HG03521 (cell line): ENCODE data around the gene IL17C.
"Not testable (repeated sequence)": the region's sequence is repeated elsewhere in the genome, so short reads cannot be mapped to it uniquely, and the experiment has no call there.

Experiments used
- ATAC-seq: cut with Tn5 transposase; IDR thresholded peaks from one replicate; pipeline ENCODE4 v1.9.1; 2021; ENCODE audit warnings: mild to moderate bottlenecking, moderate library complexity; ENCODE audit not compliant: unreplicated experiment

The IL17C gene

GRCh38 chr16:88657371-88657770 is 19.0 kb downstream of the IL17C start:
- ATAC-seq: no peak

GRCh38 chr16:88658714-88659113 is 20.3 kb downstream of the IL17C start:
- no peak for ATAC-seq

GRCh38 chr16:88659160-88659559 is 20.8 kb downstream of the IL17C start:
- no peak for ATAC-seq

- no peak for ATAC-seq
Observed at GRCh38 chr16:88661468-88661867, 23.1 kb downstream of the IL17C start.

- peak; percentile 8 for ATAC-seq
Observed at GRCh38 chr16:88662222-88662842, 24.0 kb downstream of the IL17C start.

- ATAC-seq: peak; percentile 96
Observed at GRCh38 chr16:88662843-88663606, 24.7 kb downstream of the IL17C start, which contains the start of gene MVD. Gene MVD (minus strand): TSS chr16:88663091. CDS start chr16:88663080, 11 bp downstream.

GRCh38 chr16:88665148-88665547 is 26.8 kb downstream of the IL17C start:
- ATAC-seq: no peak

GRCh38 chr16:88665570-88665969 is 27.2 kb downstream of the IL17C start:
- no peak for ATAC-seq

GRCh38 chr16:88667461-88667860 is 29.1 kb downstream of the IL17C start:
- ATAC-seq: no peak

GRCh38 chr16:88669493-88669892 is 31.1 kb downstream of the IL17C start:
- ATAC-seq: not testable (repeated sequence)

GRCh38 chr16:88669980-88670379 is 31.6 kb downstream of the IL17C start:
- no peak for ATAC-seq

- no peak for ATAC-seq
Observed at GRCh38 chr16:88671806-88672205, 33.4 kb downstream of the IL17C start.

GRCh38 chr16:88672776-88673175 is 34.4 kb downstream of the IL17C start:
- ATAC-seq: no peak

GRCh38 chr16:88673716-88674379 is 35.5 kb downstream of the IL17C start:
- no peak for ATAC-seq

GRCh38 chr16:88676502-88677242 is 38.3 kb downstream of the IL17C start:
- no peak for ATAC-seq

- ATAC-seq: no peak
Observed at GRCh38 chr16:88677721-88678120, 39.3 kb downstream of the IL17C start.

GRCh38 chr16:88678224-88678979 is 40.0 kb downstream of the IL17C start:
- no peak for ATAC-seq

- ATAC-seq: no peak
Observed at GRCh38 chr16:88680554-88681083, 42.2 kb downstream of the IL17C start.

- ATAC-seq: no peak
Observed at GRCh38 chr16:88681084-88681680, 42.8 kb downstream of the IL17C start.
